Measurements from ENCODE around the gene TENT4A. TPM values are rescaled to one million over a fixed set of nuclear protein-coding genes. Genes with fewer than 3 reads are reported as not detected.
A peak's percentile ranks its signal among the peaks of the same experiment; 100 is the strongest.

TENT4A gene
- total RNA-seq, 1 donor from 2014 or later: 45.7 TPM

DNA sequence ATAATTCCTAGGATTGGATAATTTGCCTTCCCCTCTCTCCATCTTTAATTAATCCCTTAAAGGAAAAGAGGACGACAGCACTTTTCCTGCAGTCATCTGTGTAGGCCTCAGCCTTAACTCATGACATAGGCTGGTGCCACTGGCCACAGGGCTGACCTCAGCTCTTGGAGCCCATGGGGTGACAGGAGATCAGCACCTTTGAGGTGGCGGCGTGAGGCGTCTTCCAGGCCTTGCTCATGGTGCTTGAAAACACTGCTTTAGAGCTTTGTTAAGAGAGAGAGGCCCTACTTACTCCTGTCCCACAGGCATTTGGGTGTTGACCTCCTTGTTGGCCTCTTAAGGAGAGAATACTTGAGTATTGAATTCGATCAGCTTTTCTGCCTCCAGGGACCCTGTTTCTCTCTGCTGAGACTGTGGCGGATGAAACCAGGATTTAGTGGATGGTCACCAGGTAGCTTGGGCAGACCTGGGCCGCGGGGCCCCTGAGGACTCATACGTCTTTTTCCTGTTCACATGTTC, 23.4 kb downstream of the TENT4A start:
- TF ChIP-seq, protein P1, sequence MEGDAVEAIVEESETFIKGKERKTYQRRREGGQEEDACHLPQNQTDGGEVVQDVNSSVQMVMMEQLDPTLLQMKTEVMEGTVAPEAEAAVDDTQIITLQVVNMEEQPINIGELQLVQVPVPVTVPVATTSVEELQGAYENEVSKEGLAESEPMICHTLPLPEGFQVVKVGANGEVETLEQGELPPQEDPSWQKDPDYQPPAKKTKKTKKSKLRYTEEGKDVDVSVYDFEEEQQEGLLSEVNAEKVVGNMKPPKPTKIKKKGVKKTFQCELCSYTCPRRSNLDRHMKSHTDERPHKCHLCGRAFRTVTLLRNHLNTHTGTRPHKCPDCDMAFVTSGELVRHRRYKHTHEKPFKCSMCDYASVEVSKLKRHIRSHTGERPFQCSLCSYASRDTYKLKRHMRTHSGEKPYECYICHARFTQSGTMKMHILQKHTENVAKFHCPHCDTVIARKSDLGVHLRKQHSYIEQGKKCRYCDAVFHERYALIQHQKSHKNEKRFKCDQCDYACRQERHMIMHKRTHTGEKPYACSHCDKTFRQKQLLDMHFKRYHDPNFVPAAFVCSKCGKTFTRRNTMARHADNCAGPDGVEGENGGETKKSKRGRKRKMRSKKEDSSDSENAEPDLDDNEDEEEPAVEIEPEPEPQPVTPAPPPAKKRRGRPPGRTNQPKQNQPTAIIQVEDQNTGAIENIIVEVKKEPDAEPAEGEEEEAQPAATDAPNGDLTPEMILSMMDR (IDR thresholded peaks at IDR 0.05; ENCODE audit: unreplicated experiment): no peak
- Mint-ChIP-seq H3K4me1 (peaks cover 28% of the 10 kb centered on the region), H3K27me3 (ENCODE audit: low read depth) (no peaks in the 10 kb centered on the region), H3K36me3 (peaks cover 10% of the 10 kb centered on the region), H3K9me3 (no peaks in the 10 kb centered on the region), H3K27ac (peak overlapping the region; percentile 25), H3K4me3 (no peak overlapping the region)
- no peak for DNase-seq (ENCODE audit: low spot score in 2 of 2, unreplicated experiment in 2 of 2)

DNA sequence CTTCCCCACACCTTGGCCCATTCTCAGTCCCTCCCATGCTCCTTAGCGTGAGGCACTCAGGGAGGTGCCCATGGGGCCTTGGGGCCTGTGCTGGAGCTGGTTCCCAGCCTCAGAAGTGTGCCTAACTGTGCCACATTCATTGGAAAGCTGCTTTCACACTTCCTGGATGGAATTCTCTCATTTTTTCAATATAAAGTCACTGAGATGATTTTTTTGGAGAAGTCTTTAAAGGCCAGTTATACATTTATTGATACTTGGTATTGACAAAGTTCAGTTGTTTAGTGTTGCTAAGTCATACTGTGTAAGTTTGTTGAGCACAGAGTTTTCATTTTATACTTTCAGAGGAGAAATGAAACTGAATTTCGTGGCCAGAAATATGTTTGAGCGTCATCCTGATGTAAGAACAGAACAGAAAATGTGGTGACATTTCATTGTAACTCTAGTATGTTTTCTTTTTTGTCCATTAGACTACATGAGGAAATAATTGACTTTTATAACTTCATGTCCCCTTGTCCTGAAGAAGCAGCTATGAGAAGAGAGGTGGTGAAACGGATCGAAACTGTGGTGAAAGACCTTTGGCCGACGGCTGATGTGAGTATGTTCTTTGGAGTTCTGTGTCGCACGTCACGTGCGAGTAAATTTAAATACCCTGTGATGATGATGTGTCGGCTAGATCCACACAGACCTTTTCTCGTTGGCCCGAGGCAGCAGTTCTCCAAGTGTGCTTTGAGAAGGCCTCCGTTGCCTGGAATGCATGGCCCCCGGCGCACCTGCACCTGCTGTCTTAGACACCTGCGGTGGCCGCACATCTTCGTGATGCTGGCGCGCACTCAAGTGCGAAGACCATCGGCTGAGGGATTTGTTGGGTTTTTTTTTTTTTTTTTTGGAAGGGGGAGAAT, 24.1 kb downstream of the TENT4A start:
- Mint-ChIP-seq H3K36me3 (peaks cover 10% of the 10 kb centered on the region), H3K27me3 (ENCODE audit: low read depth) (no peaks in the 10 kb centered on the region), H3K9me3 (no peaks in the 10 kb centered on the region), H3K4me3 (no peak overlapping the region), H3K4me1 (peaks cover 22% of the 10 kb centered on the region), H3K27ac (peak overlapping the region; percentile 19)
- TF ChIP-seq, protein P1 (IDR thresholded peaks at IDR 0.05; ENCODE audit: unreplicated experiment): no peak
- no peak for DNase-seq (ENCODE audit: low spot score in 2 of 2, unreplicated experiment in 2 of 2)

DNA sequence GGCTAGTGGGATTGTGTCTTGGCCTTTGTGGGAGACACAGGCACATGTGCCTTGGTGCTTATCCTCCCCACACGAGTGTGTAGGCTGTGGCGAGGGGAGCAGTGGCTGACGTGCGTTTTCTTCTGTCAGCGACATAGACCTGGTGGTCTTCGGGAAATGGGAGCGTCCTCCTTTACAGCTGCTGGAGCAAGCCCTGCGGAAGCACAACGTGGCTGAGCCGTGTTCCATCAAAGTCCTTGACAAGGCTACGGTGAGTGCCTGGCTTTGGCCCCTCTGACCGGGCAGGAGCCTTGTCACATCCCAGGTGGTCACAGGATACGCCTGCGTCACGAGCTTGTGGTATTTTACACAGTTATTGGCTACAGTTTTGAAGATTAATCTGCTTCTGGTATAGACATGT, 26.4 kb downstream of the TENT4A start:
- TF ChIP-seq, protein P1 (IDR thresholded peaks at IDR 0.05; ENCODE audit: unreplicated experiment): no peak
- H3K4me3 Mint-ChIP-seq: no peak overlapping the region
- no peak for DNase-seq (ENCODE audit: low spot score in 2 of 2, unreplicated experiment in 2 of 2)
- H3K9me3 Mint-ChIP-seq: no peaks in the 10 kb centered on the region
- peaks cover 6% of the 10 kb centered on the region for H3K4me1 Mint-ChIP-seq
- H3K27ac Mint-ChIP-seq: no peak overlapping the region
- H3K27me3 Mint-ChIP-seq (ENCODE audit: low read depth): no peaks in the 10 kb centered on the region
- peaks cover 13% of the 10 kb centered on the region for H3K36me3 Mint-ChIP-seq

DNA sequence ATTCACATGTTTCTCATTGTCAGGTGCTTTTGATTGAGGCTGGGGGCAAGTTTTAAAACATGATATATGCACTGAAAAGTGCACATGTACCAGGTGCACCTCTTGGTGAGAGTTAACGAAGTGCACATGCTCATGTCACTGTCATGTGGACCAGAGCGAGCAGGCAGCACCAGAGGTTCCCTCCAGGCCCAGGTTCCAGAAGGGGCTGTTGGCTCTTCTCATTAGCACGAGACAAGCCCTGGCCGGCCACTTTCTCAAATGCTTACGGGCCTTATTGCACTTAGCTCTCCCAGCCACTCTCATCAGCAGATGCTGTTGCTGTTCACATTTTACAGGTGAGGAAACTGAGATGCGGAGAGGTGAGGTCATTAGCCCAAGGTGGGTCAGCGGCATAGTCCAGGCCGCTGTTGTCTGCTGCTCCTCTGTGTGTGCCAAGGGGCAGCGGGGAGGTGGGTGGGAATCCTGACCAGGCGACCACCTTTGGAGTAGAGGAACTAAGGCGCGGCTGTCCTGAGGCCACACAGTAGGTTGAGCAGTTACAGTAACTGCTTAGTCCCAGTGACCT, 27.4 kb downstream of the TENT4A start:
- DNase-seq (ENCODE audit: low spot score in 2 of 2, unreplicated experiment in 2 of 2): no peak
- no peaks in the 10 kb centered on the region for H3K9me3 Mint-ChIP-seq

DNA sequence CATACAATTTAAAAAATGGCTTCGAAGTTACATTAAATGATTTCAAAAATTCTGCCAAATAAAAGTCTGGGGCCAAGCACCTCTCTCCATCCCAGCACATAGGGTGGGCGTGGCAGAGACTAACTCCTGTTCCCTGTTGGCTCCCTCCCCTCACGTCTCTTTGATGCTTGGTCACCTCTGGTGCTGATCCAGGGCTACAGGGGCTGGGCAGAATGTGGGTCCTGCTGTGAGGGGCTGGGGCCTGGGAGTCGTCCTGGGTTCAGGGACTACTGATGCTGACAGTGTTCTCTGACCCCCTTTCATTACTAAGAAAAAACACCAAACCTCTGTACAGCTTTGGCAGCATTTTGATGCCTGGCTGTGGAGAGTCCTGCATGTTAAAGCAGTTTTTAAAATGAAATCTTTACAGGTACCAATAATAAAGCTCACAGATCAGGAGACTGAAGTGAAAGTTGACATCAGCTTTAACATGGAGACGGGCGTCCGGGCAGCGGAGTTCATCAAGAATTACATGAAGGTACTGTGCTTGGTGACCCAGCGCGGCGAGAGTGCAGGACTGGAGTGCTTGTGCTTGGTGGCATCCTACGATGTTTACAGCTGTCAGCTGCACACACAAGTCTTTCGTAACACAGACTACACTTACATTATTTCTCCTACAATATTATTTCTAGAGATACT, 29.0 kb downstream of the TENT4A start:
- Mint-ChIP-seq H3K27ac (no peak overlapping the region), H3K9me3 (no peaks in the 10 kb centered on the region), H3K36me3 (peaks cover 21% of the 10 kb centered on the region), H3K27me3 (ENCODE audit: low read depth) (no peaks in the 10 kb centered on the region), H3K4me3 (no peak overlapping the region), H3K4me1 (no peaks in the 10 kb centered on the region)
- DNase-seq (ENCODE audit: low spot score in 2 of 2, unreplicated experiment in 2 of 2): no peak
- TF ChIP-seq, protein P1 (IDR thresholded peaks at IDR 0.05; ENCODE audit: unreplicated experiment): no peak

More for the DNA sequence above, 27.4 kb downstream of the TENT4A start:
- H3K36me3 Mint-ChIP-seq: peaks cover 14% of the 10 kb centered on the region
- no peak overlapping the region for H3K4me3 Mint-ChIP-seq
- H3K27ac Mint-ChIP-seq: no peak overlapping the region
- no peaks in the 10 kb centered on the region for H3K27me3 Mint-ChIP-seq (ENCODE audit: low read depth)
- no peaks in the 10 kb centered on the region for H3K4me1 Mint-ChIP-seq
- TF ChIP-seq, protein P1 (IDR thresholded peaks at IDR 0.05; ENCODE audit: unreplicated experiment): no peak

Data from mesothelial cell of epicardium (in vitro differentiated cells).